LNCAP (cell line): Measurements from ENCODE around the gene NXF1.
A peak's percentile ranks its signal among the peaks of the same experiment; 100 is the strongest.

Experiments used
- TF ChIP-seq, protein P1 (sequence below): fragments of 450-650 bp; IDR thresholded peaks from 2 replicates; pipeline ENCODE4 v1.5.1; 2017; ENCODE audit warnings: mild to moderate bottlenecking

The NXF1 gene

DNA sequence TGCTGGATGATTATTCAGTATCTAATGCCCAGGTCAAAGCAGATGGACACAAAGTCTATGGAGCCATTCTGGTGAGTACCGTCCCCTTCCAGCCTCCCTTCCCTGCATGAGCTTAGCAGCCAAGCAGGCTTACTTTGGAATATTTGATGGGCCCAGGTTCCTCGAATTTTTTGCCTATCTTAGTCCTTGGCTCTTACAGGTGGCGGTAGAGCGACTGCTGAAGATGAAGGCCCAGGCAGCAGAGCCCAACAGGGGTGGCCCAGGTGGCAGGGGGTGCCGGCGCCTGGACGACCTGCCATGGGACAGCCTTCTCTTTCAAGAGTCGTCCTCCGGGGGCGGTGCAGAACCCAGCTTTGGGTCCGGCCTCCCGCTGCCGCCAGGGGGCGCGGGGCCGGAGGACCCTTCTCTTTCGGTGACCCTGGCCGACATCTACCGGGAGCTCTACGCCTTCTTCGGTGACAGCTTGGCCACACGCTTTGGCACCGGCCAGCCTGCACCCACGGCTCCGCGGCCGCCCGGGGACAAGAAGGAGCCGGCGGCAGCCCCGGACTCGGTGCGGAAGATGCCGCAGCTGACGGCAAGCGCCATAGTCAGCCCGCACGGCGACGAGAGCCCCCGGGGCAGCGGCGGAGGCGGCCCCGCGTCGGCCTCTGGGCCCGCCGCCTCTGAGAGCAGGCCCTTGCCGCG is 18.8 kb downstream of the NXF1 start:
- TF ChIP-seq, protein P1, sequence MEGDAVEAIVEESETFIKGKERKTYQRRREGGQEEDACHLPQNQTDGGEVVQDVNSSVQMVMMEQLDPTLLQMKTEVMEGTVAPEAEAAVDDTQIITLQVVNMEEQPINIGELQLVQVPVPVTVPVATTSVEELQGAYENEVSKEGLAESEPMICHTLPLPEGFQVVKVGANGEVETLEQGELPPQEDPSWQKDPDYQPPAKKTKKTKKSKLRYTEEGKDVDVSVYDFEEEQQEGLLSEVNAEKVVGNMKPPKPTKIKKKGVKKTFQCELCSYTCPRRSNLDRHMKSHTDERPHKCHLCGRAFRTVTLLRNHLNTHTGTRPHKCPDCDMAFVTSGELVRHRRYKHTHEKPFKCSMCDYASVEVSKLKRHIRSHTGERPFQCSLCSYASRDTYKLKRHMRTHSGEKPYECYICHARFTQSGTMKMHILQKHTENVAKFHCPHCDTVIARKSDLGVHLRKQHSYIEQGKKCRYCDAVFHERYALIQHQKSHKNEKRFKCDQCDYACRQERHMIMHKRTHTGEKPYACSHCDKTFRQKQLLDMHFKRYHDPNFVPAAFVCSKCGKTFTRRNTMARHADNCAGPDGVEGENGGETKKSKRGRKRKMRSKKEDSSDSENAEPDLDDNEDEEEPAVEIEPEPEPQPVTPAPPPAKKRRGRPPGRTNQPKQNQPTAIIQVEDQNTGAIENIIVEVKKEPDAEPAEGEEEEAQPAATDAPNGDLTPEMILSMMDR: peak; percentile 95

DNA sequence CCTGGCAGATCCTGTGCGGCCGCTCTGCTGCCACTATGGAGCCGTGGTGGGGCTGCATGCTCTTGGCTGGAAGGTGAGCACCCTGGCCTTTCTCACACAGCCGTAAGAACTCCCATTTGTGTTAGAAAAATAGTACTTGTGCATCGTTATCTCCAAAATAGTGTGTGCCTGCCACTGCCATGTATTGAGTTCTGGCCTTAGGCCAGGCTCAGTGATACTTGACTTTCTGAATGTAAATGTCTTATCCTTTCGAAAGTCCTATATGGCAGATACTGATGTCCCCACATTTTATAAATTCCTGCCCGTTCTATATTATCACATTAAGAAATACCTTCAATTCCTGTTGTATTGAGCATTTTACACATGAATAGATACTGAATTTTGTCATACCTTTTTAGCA is 22.5 kb downstream of the NXF1 start:
- TF ChIP-seq, protein P1: no peak

DNA sequence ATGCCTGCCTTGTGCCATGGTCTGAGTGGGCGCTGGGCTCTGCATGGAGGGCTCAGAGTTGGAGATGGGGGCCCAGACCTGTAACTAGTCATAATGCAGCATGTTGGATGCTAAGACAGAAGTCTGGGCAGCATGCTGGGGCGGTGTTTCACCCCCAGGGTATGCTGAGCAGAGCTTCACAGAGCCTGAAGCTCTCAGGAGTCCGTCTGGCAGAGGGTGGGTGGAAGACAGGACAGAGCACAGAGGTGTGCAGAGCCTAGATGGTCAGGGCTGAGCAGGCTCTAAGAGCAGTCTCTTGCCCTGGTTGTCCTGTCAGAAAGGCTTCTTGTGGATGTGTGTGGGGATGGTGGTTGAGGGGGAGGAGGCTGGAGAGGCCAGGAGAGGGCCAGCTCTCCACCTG is 26.8 kb downstream of the NXF1 start:
- TF ChIP-seq, protein P1: no peak

DNA sequence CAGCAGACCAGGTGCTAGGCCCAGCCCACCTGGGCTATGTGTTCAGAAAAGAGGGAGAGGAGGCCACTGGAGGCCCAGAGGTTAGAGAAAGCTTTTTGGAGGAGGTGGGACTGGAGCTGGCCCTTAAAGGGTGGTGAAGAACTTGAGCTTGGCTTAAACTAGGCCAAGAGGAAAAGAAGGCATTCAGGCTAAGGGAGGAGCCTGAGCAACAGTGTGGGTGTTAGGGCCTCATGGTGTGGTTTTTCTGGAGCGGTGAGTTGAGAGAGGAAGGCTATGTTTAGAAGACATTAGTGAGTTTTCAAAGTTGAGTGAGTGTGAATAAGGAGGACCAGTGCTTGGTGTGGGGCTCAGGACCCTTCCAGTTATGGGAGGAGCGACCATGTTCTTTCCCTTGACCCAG is 27.9 kb downstream of the NXF1 start:
- TF ChIP-seq, protein P1: no peak

DNA sequence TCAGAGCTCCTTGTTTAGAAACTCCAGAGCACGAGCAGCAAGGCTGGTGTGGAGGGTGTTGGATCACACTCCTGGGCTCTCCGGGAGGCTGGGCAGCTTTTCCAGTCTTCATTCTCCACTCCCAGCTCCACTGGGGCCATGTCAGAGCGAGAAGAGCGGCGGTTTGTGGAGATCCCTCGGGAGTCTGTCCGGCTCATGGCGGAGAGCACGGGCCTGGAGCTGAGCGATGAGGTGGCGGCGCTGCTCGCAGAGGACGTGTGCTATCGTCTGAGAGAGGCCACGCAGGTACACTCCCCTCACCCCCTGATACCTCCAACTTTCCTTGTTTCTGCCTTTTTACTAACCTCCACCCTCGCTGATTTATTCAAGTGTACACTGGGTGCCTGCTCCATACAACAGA is 29.6 kb downstream of the NXF1 start:
- TF ChIP-seq, protein P1: no peak

DNA sequence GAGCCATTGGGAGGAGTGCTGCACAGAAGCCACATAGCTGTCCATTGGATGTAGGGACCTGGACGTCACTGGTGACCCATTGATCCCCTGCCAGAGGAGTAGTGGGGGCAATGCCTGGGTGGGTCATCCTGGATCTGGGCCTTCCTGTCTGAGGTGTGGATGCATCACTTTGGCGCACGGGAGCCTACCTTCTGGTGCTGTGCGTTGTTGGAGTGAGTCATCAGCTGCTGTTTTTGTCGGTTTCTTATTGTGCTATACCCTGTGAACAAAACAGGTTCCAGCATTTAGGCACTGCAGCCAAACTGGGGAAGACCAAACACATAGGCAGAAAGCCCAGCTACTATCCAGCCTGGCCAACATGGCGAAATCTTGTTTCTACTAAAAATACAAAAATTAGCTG is 30.8 kb downstream of the NXF1 start:
- TF ChIP-seq, protein P1: no peak

DNA sequence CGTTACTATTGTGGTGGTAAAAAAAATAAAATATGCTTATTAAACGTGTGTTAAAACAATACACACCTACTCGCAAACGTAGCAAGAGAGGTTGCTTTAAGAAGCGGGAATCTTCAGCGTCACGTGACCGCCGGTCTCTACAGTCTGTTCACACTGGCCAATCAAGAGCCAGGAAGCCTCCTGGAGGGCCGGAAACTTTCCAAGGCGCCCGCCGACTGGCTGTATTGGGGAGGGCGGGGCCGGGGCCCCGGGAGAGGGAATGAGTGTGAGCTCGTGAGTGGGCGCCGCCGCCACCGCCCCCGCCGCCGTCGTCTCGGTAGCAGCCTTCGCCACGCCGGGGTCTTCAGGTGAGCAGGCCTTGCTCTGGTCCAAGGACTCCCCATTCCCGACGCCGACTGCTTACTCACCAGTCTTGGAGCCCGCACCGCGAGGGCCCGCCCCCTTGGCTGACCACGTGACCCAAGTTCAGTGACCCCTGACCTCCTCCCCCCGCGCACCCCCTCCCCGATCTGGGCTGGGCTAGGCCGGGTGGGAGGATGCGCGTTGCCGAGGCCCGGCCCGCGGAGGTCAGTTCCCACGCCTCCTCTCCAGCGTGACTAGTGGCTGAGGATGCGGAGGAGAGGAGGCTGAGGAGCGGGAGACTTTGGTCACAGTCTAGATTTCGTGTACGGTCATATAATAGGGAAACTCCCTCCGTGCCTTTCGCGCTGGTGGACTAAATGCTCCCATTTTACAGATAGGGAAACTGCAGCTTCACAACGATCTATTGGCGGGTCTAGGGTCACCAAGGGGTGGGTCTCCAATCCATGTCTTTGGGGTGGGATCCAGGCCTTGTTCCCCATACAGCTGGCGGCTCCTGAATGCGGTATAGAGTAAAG is 33.9 kb downstream of the NXF1 start, which contains the start of gene TAF6L:
TAF6L (plus strand) TSS at position 253 of the 878 bp plus-strand sequence. CDS start 4,388 bp downstream, outside the sequence.
- TF ChIP-seq, protein P1: no peak
